Measurements from ENCODE around the gene HMHB1.

HMHB1 gene

DNA sequence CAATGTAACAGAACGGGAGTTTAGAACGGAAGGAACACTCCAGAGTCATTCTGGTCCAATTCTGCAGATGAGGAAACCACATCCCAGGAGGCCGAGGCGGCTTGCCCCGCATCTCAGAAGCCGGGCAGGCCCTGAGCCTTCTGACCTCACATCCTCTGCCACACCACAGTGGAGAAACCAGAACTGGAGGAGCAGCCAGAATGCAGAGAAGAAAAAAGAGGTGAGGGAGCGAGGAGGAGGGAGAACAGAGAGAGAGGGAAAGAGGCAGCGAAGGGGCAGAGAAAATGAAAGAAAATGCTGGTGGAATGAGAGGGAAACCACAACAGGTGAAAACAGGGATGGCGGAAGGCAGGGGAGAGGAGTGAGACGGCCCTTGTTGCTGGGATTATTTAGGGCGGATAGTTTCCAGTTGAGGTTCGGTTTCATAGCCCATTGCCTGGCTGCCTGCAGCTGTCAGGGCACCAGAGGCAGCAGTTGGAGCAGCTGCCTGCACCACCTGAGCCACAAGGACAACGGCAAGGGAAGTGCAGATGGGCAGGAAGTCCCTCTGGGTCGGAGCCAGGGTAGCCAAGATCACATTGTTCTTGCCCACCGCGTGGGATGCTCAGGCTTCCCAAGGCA, at the start of gene HMHB1:
HMHB1 (plus strand) TSS at position 77 of the 621 bp plus-strand sequence.
- no peak for DNase-seq

- no peak for DNase-seq
Measured at GRCh38 chr5:143762636-143763220, 49.2 kb upstream of the HMHB1 start.

DNA sequence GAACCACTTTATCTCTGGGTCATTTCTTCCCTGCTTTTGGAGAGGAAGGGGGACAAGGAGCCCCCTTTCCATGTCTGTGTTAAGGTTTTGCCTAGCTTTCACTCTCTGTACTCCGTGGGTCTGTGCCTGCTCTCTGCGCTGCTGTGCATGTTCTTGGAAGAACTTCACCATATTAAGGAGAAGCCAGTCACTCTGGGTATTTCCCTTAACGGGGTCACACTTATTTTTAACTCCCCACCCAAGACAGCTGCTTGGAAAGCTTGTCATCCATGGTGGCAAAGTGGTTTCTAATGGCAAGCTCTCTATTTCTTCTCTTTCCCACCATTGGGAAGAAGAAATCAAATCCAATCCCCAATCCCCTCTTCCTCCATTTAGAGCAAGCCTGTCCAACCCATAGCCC, 44.8 kb upstream of the HMHB1 start:
- no peak for DNase-seq

DNA sequence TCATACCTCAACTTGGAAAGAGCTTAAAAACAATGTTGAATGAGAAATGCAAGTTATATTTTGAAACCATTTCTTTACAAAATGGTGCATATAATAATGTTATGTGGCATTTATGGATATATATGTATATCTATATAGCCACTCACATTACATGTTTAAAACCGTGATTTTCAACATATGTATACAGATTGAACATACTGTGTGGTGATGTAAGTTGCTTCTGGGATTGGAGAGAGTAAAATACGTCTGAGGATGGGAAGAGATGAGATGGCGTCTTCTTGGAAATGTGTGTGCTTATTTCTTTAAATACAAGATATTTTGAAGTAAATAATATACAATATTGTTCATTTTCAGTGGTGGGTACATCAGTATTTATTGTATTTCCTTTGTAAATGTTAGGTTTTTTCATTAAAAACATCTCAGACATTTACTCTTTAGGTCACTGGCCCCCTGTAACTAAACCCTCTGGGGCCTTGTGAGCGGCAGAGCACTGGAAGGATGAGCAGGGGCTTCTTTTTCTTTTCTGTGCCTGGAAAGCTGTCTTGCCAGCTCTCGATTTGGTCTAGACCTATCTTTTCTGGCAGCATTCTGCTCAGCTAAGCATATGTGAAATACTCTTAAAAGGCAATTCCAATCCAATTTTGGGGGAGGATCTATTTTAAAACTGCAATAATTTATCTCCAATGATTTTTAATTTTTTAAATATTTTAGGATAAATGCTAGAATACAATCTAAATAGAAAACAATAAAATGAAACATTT, 42.8 kb upstream of the HMHB1 start:
- no peak for DNase-seq

DNA sequence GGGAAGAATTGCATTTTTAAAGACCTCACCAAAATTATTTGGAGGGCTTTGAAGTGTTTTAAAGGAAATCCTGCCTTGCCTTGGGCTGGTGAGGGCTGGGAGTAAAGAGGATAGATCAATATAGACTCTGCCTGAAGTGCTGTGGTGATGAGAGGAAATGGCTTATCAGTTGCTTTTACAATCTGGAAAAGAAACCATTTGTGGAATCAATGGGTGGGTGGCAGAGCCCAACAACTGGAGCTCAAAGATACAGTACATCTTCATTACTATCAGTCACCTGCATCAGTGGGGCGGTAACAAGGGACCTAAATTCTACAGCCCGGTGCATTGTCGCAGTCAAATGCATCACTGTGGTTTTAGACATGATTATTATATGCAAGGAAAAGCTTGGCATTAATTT, 41.5 kb upstream of the HMHB1 start:
- DNase-seq: no peak

DNA sequence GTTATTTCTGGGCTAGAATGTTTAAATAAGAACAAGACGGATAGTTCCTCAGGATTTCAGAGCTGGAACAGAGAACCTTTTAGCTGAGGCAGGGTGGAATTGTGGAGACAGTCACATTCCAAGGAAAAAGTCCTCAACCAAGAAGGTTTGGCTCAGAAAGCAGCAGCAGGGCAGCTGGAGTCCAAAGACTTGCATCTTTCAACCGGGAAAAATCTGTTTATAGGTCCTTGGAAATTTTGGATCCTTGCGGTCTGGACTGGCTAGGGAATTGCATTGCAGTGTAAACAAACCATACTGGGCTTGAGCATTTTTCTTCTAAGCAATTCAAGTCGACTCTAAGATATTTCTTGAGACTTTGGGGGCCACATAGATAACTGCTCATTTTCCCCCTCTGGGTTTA, 40.8 kb upstream of the HMHB1 start:
- DNase-seq: no peak

GRCh38 chr5:143771602-143772001, 40.4 kb upstream of the HMHB1 start:
- DNase-seq: no peak

DNA sequence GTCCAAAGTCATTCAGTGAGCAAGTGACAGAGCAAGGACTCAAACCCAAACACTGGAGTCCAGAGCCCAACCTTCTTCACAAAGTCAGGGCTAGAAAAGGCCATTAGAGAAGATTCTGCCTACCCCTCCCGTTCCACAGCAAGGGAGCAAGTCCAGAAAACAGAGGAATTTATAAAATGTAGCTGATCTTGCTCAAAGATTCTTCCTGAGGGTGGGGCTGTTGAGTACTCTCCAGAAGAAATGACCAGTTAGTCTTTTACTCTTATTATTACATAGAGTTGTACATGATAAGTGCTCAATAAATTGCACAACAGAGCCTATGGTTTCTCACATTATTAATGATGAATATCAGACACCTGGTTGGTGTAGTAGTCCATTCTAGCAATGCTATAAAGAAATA, 39.3 kb upstream of the HMHB1 start:
- DNase-seq: no peak

DNA sequence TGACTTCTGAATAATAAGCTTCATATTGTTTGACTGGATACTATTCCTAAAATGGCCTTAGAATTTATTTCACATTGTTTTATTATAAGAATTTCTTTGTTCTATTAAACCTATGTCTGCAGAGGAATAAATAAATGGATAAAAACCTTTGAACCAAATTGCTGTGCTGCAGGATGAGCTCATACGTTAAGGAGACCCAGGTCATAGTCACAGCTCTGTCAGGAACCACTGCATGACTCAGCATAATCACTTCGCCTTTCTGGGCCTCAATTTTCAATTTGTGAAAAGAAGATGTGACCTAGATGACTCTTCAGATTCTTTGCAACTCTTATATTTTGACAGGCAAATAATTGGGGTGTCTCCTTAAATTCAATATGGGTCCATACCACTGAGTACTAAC, 36.7 kb upstream of the HMHB1 start:
- peak; percentile 70 for DNase-seq

- DNase-seq: no peak
Measured at GRCh38 chr5:143776951-143777350, 35.0 kb upstream of the HMHB1 start.

DNA sequence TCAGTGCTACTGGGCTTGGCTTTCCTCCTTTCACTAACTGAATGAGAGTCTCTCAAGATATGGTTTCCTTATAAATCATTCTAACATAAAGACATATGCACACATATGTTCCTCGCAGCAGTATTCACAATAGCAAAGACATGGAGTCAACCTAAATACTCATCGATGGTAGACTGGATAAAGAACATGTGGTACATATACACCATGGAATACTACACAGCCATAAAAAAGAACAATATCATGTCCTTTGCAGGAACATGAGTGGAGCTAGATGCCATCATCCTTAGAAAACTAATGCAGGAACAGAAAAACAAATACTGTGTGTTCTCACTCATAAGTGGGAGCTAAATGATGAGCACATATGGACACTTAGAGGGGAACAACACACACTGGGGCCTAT, 32.5 kb upstream of the HMHB1 start:
- DNase-seq: no peak

GRCh38 chr5:143781993-143782520, 29.9 kb upstream of the HMHB1 start:
- no peak for DNase-seq

DNA sequence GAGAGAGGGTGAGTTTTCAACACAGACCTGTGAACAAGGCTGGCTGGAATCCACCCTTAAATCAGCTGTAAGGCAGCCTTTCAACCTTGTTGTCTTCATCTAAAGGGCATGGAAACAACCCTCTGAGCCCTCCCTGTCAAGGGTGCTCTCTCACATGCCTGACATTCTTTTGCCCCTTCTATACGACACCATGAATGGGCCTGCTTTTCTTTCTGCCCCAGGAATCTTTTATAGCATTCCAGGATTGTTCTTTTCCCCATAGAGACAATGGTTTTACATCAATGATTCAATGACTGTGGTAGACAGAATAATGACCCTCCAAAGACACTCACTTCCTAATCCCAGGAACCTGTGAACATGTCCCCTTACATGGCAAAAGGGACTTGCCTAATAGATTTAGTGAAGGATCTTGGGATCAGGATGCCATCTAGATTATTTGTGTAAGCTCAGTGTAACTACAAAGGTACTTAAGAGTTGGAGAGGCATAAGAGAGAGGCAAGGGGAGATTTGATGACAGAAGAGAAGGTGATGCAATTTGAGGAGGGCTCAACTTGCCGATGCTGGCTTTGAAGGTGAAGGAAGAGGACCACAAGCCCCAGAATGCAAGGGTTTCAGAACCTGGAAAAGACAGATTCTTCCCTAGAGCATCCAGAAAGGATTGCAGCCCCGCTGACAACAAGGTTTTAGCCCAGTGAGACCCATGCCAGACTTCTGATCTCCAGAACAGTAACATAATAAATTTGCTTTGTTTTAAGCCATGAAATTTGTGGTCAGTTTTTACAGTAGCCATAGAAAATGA, 29.2 kb upstream of the HMHB1 start:
- DNase-seq: peak; percentile 61

DNA sequence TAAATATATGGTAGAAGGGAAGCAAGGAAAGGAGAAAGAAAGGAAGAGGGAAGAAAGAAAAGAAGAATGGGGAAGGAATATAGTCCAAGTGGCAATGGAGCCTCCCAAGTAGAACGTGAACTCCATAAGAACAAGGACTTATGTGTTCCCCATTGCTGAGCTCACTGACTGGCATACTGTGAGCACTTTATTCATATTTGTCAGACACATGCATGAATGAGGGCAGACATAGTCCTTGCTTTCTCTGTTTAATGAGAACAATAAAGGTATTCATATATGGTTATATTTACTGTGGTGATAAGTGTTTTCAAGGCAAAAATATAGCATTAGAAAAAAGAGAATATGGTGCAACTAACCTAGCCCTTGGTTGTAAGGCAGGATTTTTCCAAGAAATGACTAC, 23.6 kb upstream of the HMHB1 start:
- DNase-seq: no peak

GRCh38 chr5:143790457-143791112, 21.4 kb upstream of the HMHB1 start:
- DNase-seq: peak; percentile 17

- peak; percentile 49 for DNase-seq
Measured at GRCh38 chr5:143791848-143792731, 19.9 kb upstream of the HMHB1 start.

- peak; percentile 19 for DNase-seq
Measured at GRCh38 chr5:143793249-143793648, 18.7 kb upstream of the HMHB1 start.

- DNase-seq: no peak
Measured at GRCh38 chr5:143796125-143796524, 15.8 kb upstream of the HMHB1 start.

- no peak for DNase-seq
Measured at GRCh38 chr5:143796753-143797152, 15.2 kb upstream of the HMHB1 start.

DNA sequence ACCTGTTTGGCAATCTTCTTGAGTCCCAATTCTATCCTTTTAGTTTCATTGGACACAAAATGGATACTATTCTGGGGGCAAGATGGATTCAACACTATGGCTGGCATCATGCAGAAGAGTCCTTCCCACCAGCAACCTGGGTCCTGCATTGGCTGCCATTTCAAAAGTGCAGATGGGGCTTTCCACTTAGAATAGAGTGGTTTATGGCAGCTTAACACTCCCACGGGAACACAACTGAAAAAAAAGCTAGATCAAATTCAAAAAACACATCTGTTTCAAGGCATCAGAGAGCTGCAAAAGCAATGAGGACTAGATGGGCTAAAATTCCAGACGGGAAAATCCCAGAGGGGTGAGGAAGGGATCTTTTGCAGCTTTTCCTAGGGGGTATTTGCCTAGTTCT, 11.2 kb upstream of the HMHB1 start:
- DNase-seq: no peak

- no peak for DNase-seq
Measured at GRCh38 chr5:143801252-143801939, 10.6 kb upstream of the HMHB1 start.
